Stimulated activated effector memory CD8-positive, alpha-beta T cell treated with anti-CD3 and anti-CD28 coated beads, Interleukin-12 subunit alpha, Interleukin-12 subunit beta, amount 100 ng/mL, for 72 hours (primary cell): Measurements from ENCODE around the gene TMC1.
A peak's percentile ranks its signal among the peaks of the same experiment; 100 is the strongest.
"Not testable (repeated sequence)": the region's sequence is repeated elsewhere in the genome, so short reads cannot be mapped to it uniquely, and the experiment has no call there.

Source experiments
- ATAC-seq: fragments of 150-1000 bp; cut with Tn5 transposase; 2 replicates; pipeline ENCODE4 v1.10.0; 2021
- DNase-seq, 2 donors: peaks; one replicate each; pipeline ENCODE4 v3.0.0; 2021 to 2022; ENCODE audit warnings: low spot score in 2 of 2
- H3K27ac Mint-ChIP-seq: one replicate; pipeline ENCODE4 v1.8.0; 2022; ENCODE audit warnings: mild to moderate bottlenecking, mixed read lengths
- H3K36me3 Mint-ChIP-seq: one replicate; pipeline ENCODE4 v1.8.0; 2022; ENCODE audit warnings: mild to moderate bottlenecking, mixed read lengths
- H3K4me1 Mint-ChIP-seq: one replicate; pipeline ENCODE4 v1.8.0; 2022; ENCODE audit warnings: mixed read lengths
- H3K4me3 Mint-ChIP-seq: one replicate; pipeline ENCODE4 v1.8.0; 2022; ENCODE audit warnings: mild to moderate bottlenecking, mixed read lengths
- H3K9me3 Mint-ChIP-seq: one replicate; pipeline ENCODE4 v1.8.0; 2022; ENCODE audit warnings: mixed read lengths

The TMC1 gene

GRCh38 chr9:72539824-72540347 is 18.5 kb downstream of the TMC1 start:
- no peak for DNase-seq
- H3K36me3 Mint-ChIP-seq: no peaks in the 10 kb centered on the region
- ATAC-seq: no peak
- no peaks in the 10 kb centered on the region for H3K9me3 Mint-ChIP-seq
- peaks cover 36% of the 10 kb centered on the region for H3K4me1 Mint-ChIP-seq
- H3K4me3 Mint-ChIP-seq: no peak overlapping the region
- H3K27ac Mint-ChIP-seq: no peak overlapping the region

- Mint-ChIP-seq H3K36me3 (no peaks in the 10 kb centered on the region), H3K27ac (no peak overlapping the region)
These were observed 19.0 kb downstream of the TMC1 start for GRCh38 chr9:72540348-72540873.

GRCh38 chr9:72542537-72542833 is 21.1 kb downstream of the TMC1 start:
- H3K4me3 Mint-ChIP-seq, H3K9me3 Mint-ChIP-seq, H3K36me3 Mint-ChIP-seq, DNase-seq, H3K27ac Mint-ChIP-seq: not testable (repeated sequence)
- ATAC-seq: peak; percentile 64
- peaks cover 30% of the 10 kb centered on the region for H3K4me1 Mint-ChIP-seq

More at GRCh38 chr9:72540348-72540873, 19.0 kb downstream of the TMC1 start:
- Mint-ChIP-seq H3K4me1 (peaks cover 32% of the 10 kb centered on the region), H3K4me3 (no peak overlapping the region), H3K9me3 (no peaks in the 10 kb centered on the region)
- peak; percentile 49 for ATAC-seq
- DNase-seq: no peak

GRCh38 chr9:72542917-72543316 is 21.5 kb downstream of the TMC1 start:
- peaks cover 30% of the 10 kb centered on the region for H3K4me1 Mint-ChIP-seq
- no peak overlapping the region for H3K4me3 Mint-ChIP-seq
- no peaks in the 10 kb centered on the region for H3K36me3 Mint-ChIP-seq
- ATAC-seq (no peak), DNase-seq (no peak)
- H3K9me3 Mint-ChIP-seq: no peaks in the 10 kb centered on the region
- peak overlapping the region; percentile 46 for H3K27ac Mint-ChIP-seq

GRCh38 chr9:72551306-72551705 is 29.9 kb downstream of the TMC1 start:
- Mint-ChIP-seq H3K4me3 (no peak overlapping the region), H3K27ac (no peak overlapping the region), H3K9me3 (no peaks in the 10 kb centered on the region), H3K36me3 (no peaks in the 10 kb centered on the region), H3K4me1 (no peaks in the 10 kb centered on the region)
- DNase-seq (no peak), ATAC-seq (no peak)

GRCh38 chr9:72552356-72552755 is 30.9 kb downstream of the TMC1 start:
- H3K4me1 Mint-ChIP-seq: peaks cover 5% of the 10 kb centered on the region
- H3K4me3 Mint-ChIP-seq: no peak overlapping the region
- no peak for DNase-seq
- ATAC-seq: no peak
- no peaks in the 10 kb centered on the region for H3K36me3 Mint-ChIP-seq
- peak overlapping the region; percentile 32 for H3K27ac Mint-ChIP-seq
- H3K9me3 Mint-ChIP-seq: no peaks in the 10 kb centered on the region

- peaks cover 17% of the 10 kb centered on the region for H3K4me1 Mint-ChIP-seq
- DNase-seq: no peak
- no peaks in the 10 kb centered on the region for H3K9me3 Mint-ChIP-seq
- H3K36me3 Mint-ChIP-seq: no peaks in the 10 kb centered on the region
- ATAC-seq: no peak
- no peak overlapping the region for H3K27ac Mint-ChIP-seq
- no peak overlapping the region for H3K4me3 Mint-ChIP-seq
These were observed 32.8 kb downstream of the TMC1 start for GRCh38 chr9:72554221-72554641.

- H3K4me1 Mint-ChIP-seq: peaks cover 17% of the 10 kb centered on the region
- peak overlapping the region; percentile 63 for H3K27ac Mint-ChIP-seq
- H3K9me3 Mint-ChIP-seq: no peaks in the 10 kb centered on the region
- no peaks in the 10 kb centered on the region for H3K36me3 Mint-ChIP-seq
- ATAC-seq: peak; percentile 100
- peak in 1 of 2 donors; percentile 52 for DNase-seq
- no peak overlapping the region for H3K4me3 Mint-ChIP-seq
These were observed 36.1 kb downstream of the TMC1 start for GRCh38 chr9:72557549-72557948.

- ATAC-seq (no peak), DNase-seq (no peak)
- H3K4me3 Mint-ChIP-seq: no peak overlapping the region
- H3K36me3 Mint-ChIP-seq: no peaks in the 10 kb centered on the region
- peaks cover under 1% of the 10 kb centered on the region for H3K9me3 Mint-ChIP-seq
- H3K4me1 Mint-ChIP-seq: peaks cover 17% of the 10 kb centered on the region
- H3K27ac Mint-ChIP-seq: no peak overlapping the region
These were observed 38.7 kb downstream of the TMC1 start for GRCh38 chr9:72560086-72560485.

GRCh38 chr9:72563806-72564205 is 42.4 kb downstream of the TMC1 start:
- Mint-ChIP-seq H3K9me3 (peaks cover 6% of the 10 kb centered on the region), H3K4me3 (no peak overlapping the region), H3K4me1 (no peaks in the 10 kb centered on the region), H3K36me3 (no peaks in the 10 kb centered on the region), H3K27ac (no peak overlapping the region)
- DNase-seq (no peak), ATAC-seq (no peak)

GRCh38 chr9:72564479-72565281 is 43.3 kb downstream of the TMC1 start:
- peaks cover 6% of the 10 kb centered on the region for H3K9me3 Mint-ChIP-seq
- H3K27ac Mint-ChIP-seq: no peak overlapping the region
- no peak overlapping the region for H3K4me3 Mint-ChIP-seq
- no peaks in the 10 kb centered on the region for H3K4me1 Mint-ChIP-seq
- ATAC-seq (no peak), DNase-seq (no peak)
- H3K36me3 Mint-ChIP-seq: no peaks in the 10 kb centered on the region

- Mint-ChIP-seq H3K4me1 (no peaks in the 10 kb centered on the region), H3K4me3 (no peak overlapping the region), H3K9me3 (peaks cover 6% of the 10 kb centered on the region), H3K27ac (no peak overlapping the region), H3K36me3 (no peaks in the 10 kb centered on the region)
- ATAC-seq: no peak
- DNase-seq: no peak
These were observed 44.1 kb downstream of the TMC1 start for GRCh38 chr9:72565535-72565934.

- H3K9me3 Mint-ChIP-seq: no peaks in the 10 kb centered on the region
- no peak for ATAC-seq
- H3K27ac Mint-ChIP-seq: no peak overlapping the region
- no peak overlapping the region for H3K4me3 Mint-ChIP-seq
- DNase-seq: no peak
- H3K36me3 Mint-ChIP-seq: no peaks in the 10 kb centered on the region
- peaks cover 16% of the 10 kb centered on the region for H3K4me1 Mint-ChIP-seq
These were observed 52.9 kb downstream of the TMC1 start for GRCh38 chr9:72574156-72574810.

GRCh38 chr9:72575666-72576065 is 54.3 kb downstream of the TMC1 start:
- H3K4me1 Mint-ChIP-seq: peaks cover 26% of the 10 kb centered on the region
- H3K27ac Mint-ChIP-seq: no peak overlapping the region
- no peaks in the 10 kb centered on the region for H3K36me3 Mint-ChIP-seq
- peak; percentile 12 for ATAC-seq
- H3K4me3 Mint-ChIP-seq: no peak overlapping the region
- no peak for DNase-seq
- no peaks in the 10 kb centered on the region for H3K9me3 Mint-ChIP-seq

- no peaks in the 10 kb centered on the region for H3K36me3 Mint-ChIP-seq
These were observed 54.7 kb downstream of the TMC1 start for GRCh38 chr9:72576087-72576486.

More at GRCh38 chr9:72576087-72576486, 54.7 kb downstream of the TMC1 start:
- Mint-ChIP-seq H3K4me3 (no peak overlapping the region), H3K9me3 (no peaks in the 10 kb centered on the region), H3K4me1 (peaks cover 30% of the 10 kb centered on the region), H3K27ac (no peak overlapping the region)
- DNase-seq (no peak), ATAC-seq (no peak)
